Transverse colon (tissue), 4 donors: ENCODE measurements around the gene KRTAP5-10. TPM values are rescaled to one million over a fixed set of nuclear protein-coding genes. Genes with fewer than 3 reads are reported as not detected.
"Not testable (repeated sequence)": the region's sequence is repeated elsewhere in the genome, so short reads cannot be mapped to it uniquely, and the experiment has no call there.

Experiments used
- DNase-seq: peaks from one replicate; pipeline ENCODE4 v3.0.0-alpha.2; 2019
- H3K27ac ChIP-seq, 4 donors: fragments of 200-600 bp; sonication (generic); 2 replicates each; pipeline ENCODE4 v1.5.1; 2016 to 2018; ENCODE audit warnings: inconsistent platforms in 4 of 4
- H3K27me3 ChIP-seq: fragments of 200-600 bp; sonication (generic); 2 replicates; pipeline ENCODE4 v1.5.1; 2017; ENCODE audit warnings: inconsistent platforms
- H3K36me3 ChIP-seq, 4 donors: fragments of 200-600 bp; sonication (generic); 2 replicates each; pipeline ENCODE4 v1.5.1; 2017 to 2019; ENCODE audit warnings: inconsistent platforms in 4 of 4
- H3K4me1 ChIP-seq, 4 donors: fragments of 200-600 bp; sonication (generic); 2 replicates each; pipeline ENCODE4 v1.5.1; 2017 to 2020; ENCODE audit warnings: inconsistent platforms in 4 of 4
- H3K4me3 ChIP-seq, 4 donors: fragments of 200-600 bp; sonication (generic); 1 replicate in 1 of 4; 2 replicates in 3 of 4; pipeline versions ENCODE4 v1.5.1 to v1.6.1; 2017 to 2019; ENCODE audit warnings: inconsistent platforms in 4 of 4
- H3K9me3 ChIP-seq, 2 donors: fragments of 200-600 bp; sonication (generic); 2 replicates each; pipeline ENCODE4 v1.5.1; 2017 to 2019; ENCODE audit warnings: inconsistent platforms in 2 of 2
- CTCF ChIP-seq, 5 experiments: fragments of 200-600 bp in 3 of 5; fragments of 450-650 bp in 2 of 5; sonication (generic) in 3 of 5; IDR thresholded peaks; 1 replicate in 2 of 5; 2 replicates in 3 of 5; pipeline ENCODE4 v1.5.1; 2016 to 2017; ENCODE audit warnings: antibody characterized with exemption in 5 of 5, inconsistent platforms in 3 of 5, mild to moderate bottlenecking in 2 of 5, moderate library complexity in 1 of 5
- EP300 ChIP-seq: sonication (generic); formaldehyde crosslinking; IDR thresholded peaks from one replicate; pipeline ENCODE4 v1.6.1; 2017; ENCODE audit warnings: antibody characterized with exemption, low read depth
- POLR2A ChIP-seq: fragments of 450-650 bp; IDR thresholded peaks from one replicate; pipeline ENCODE4 v1.6.1; 2016; ENCODE audit warnings: antibody characterized with exemption, mild to moderate bottlenecking, moderate library complexity
- POLR2AphosphoS5 ChIP-seq, 3 donors: sonication (generic); formaldehyde crosslinking; IDR thresholded peaks; one replicate each; pipeline ENCODE4 v1.6.1; 2016; ENCODE audit warnings: antibody characterized with exemption in 3 of 3
- WGBS, 2 donors: methylation state at CpG; one replicate each; pipeline ENCODE4 v1.1.5; 2018; ENCODE audit warnings: low coverage in 1 of 2; 5-methylcytosine and 5-hydroxymethylcytosine counted together
- in situ Hi-C, 4 donors: fragments of 200-750 bp; cut with MboI; loops; one replicate each; pipeline versions ENCODE4 v1.15.0 to v1.15.1; 2017; ENCODE audit warnings: low sequenced_read_pairs in 3 of 4, low pct_ligation_motif_present in 1 of 4, low pct_unique_long_range_greater_than_20kb in 1 of 4
- intact Hi-C: fragments of 100-400 bp; cut with DNase I; formaldehyde crosslinking; loops from one replicate; pipeline ENCODE4 v1.15.1; 2023; ENCODE audit warnings: low total_unique reads
- total RNA-seq, 4 donors: library from RNA; depleted of rRNA; stranded (reverse); fragments of >200 nt; gene quantifications; one replicate each; pipeline ENCODE4 v1.1.0, GENCODE V29; 2016

Gene KRTAP5-10
- total RNA-seq, 4 donors from 2014 or later: 1.8 TPM; not detected in 3

GRCh38 chr11:71535825-71536224, 29.5 kb upstream of the KRTAP5-10 start:
- Histone ChIP-seq H3K36me3 (no peaks in the 10 kb centered on the region), H3K27ac (no peak overlapping the region), H3K4me1 (no peaks in the 10 kb centered on the region), H3K4me3 (no peak overlapping the region), H3K9me3 (no peaks in the 10 kb centered on the region), H3K27me3 (no peaks in the 10 kb centered on the region)
- TF ChIP-seq POLR2AphosphoS5 (IDR thresholded peaks at IDR 0.05) (no peak), EP300 (no peak), POLR2A (no peak), CTCF (IDR thresholded peaks at IDR 0.05) (no peak)
- 75 to 91% methylated on average over 6 to 9 of the region's 9 CpGs for WGBS, 2 donors
- in situ Hi-C loops (no loop called here), intact Hi-C loops (no loop called here)
- no peak for DNase-seq

- intact Hi-C loops (no loop called here), in situ Hi-C loops (no loop called here)
- Histone ChIP-seq H3K4me3 (no peak overlapping the region), H3K27ac (no peak overlapping the region), H3K36me3 (no peaks in the 10 kb centered on the region), H3K9me3 (no peaks in the 10 kb centered on the region), H3K27me3 (no peaks in the 10 kb centered on the region), H3K4me1 (no peaks in the 10 kb centered on the region)
- 82 to 85% methylated on average over 3 to 9 of the region's 9 CpGs for WGBS, 2 donors
- TF ChIP-seq CTCF (IDR thresholded peaks at IDR 0.05) (no peak), POLR2AphosphoS5 (IDR thresholded peaks at IDR 0.05) (no peak), EP300 (no peak), POLR2A (no peak)
- DNase-seq: no peak
Observed at GRCh38 chr11:71537537-71537936, 27.8 kb upstream of the KRTAP5-10 start.

GRCh38 chr11:71537977-71538665, 27.2 kb upstream of the KRTAP5-10 start, which contains the start of gene KRTAP5-8:
TSS of gene KRTAP5-8 (plus strand) at chr11:71538025. CDS start at chr11:71538056, 31 bp downstream.
- H3K27ac ChIP-seq, intact Hi-C loops, H3K9me3 ChIP-seq, H3K27me3 ChIP-seq, H3K36me3 ChIP-seq, DNase-seq, in situ Hi-C loops, H3K4me3 ChIP-seq, H3K4me1 ChIP-seq: not testable (repeated sequence)
- no CpG with 5 or more reads among the region's 4 CpGs for WGBS, 2 donors

GRCh38 chr11:71538666-71538990, 26.7 kb upstream of the KRTAP5-10 start:
- WGBS, 2 donors: 80 to 96% methylated on average over 2 to 4 of the region's 4 CpGs
- H3K27ac ChIP-seq: no peak overlapping the region
- intact Hi-C loops: no loop called here

More at GRCh38 chr11:71538666-71538990, 26.7 kb upstream of the KRTAP5-10 start:
- Histone ChIP-seq H3K9me3 (no peaks in the 10 kb centered on the region), H3K4me3 (no peak overlapping the region), H3K27me3 (no peaks in the 10 kb centered on the region), H3K36me3 (no peaks in the 10 kb centered on the region), H3K4me1 (no peaks in the 10 kb centered on the region)
- in situ Hi-C loops: no loop called here
- no peak for DNase-seq
- no peak for TF ChIP-seq CTCF (IDR thresholded peaks at IDR 0.05)
- TF ChIP-seq POLR2A: no peak
- no peak for TF ChIP-seq POLR2AphosphoS5 (IDR thresholded peaks at IDR 0.05)
- TF ChIP-seq EP300: no peak
